GM21526 (cell line): ENCODE results near the gene KXD1.
"Not testable (repeated sequence)": the region's sequence is repeated elsewhere in the genome, so short reads cannot be mapped to it uniquely, and the experiment has no call there.

Experiments
- ATAC-seq: cut with Tn5 transposase; IDR thresholded peaks from one replicate; pipeline ENCODE4 v1.9.1; 2021; ENCODE audit warnings: moderate library complexity; ENCODE audit not compliant: unreplicated experiment, low FRiP score

The KXD1 gene

GRCh38 chr19:18533058-18533457, 24.6 kb upstream of the KXD1 start:
- ATAC-seq: no peak

DNA sequence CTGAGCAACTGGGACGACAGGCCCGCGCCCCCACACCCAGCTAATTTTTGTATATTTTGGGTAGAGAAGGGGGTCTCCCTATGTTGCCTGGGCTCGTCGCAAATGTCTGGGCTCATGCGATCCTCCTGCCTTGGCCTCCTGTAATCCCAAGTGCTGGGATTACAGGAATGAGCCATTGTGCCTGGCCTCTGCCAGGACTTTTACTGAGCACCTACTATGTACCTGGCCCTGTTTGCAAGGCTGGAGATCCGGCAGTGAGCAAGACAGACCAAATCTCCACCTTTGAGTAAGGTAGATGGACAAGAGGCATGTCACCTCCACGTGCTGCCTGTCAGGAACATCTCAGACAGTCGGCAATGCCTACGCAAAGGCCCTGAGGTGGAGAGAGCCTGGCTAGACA, 21.2 kb upstream of the KXD1 start:
- no peak for ATAC-seq

DNA sequence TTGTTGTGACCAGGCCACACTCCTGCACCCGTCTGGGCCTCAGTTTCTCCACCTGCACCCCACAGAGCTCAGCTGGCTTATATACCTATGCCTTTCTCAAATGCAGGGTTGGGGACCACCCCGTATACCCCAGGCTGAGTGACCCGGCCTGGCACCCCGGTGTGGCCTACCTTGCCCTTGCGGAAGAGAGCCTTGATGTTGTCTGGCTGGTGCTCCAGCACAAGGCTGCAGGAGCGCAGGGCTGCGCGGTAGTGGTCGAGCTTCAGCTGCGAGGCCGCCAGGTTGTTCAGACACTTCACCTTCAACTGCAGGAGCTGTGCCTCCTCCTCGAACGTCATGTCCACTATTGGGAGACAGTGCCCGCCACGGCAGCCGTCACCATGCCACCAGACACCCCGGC, 20.2 kb upstream of the KXD1 start:
- no peak for ATAC-seq

DNA sequence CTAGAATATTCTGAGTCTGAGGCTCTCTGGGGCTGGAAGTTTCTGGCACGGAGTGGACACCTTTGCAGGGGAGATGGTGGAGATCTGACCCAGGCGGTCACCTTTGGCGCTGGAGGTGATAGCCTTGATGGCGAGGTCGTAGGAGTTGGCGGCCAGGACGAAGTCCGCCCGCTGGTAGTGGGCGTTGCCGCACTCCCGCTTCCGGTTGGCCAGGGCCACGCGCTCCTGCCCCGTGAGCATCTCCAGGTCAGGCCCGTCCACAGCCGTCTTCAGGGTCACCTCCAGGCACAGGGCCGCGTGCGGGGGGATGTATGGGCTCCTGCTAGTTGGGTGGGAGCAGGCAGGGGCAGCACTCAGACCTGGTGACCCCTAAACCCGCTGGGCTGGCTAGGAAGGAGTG, 19.6 kb upstream of the KXD1 start:
- no peak for ATAC-seq

DNA sequence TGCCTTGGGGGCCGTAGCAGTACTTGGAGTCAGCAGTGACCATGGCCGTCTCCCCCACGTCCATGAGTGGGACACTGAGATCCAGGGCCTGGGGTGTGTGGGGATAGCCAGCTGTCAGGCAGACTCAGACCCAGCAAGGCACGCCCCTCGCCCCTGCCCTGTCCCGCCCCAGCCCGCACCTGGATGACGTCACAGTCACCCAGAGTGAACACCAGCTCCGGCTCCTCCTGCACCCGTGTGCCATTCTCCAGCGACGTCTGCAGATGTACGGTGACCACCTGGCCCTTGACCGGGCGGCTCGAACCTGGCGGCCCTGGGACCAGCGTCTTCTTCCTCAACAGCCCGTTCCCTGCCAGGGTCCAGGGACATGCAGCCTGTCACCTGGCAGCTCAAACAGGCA, 18.3 kb upstream of the KXD1 start:
- no peak for ATAC-seq

DNA sequence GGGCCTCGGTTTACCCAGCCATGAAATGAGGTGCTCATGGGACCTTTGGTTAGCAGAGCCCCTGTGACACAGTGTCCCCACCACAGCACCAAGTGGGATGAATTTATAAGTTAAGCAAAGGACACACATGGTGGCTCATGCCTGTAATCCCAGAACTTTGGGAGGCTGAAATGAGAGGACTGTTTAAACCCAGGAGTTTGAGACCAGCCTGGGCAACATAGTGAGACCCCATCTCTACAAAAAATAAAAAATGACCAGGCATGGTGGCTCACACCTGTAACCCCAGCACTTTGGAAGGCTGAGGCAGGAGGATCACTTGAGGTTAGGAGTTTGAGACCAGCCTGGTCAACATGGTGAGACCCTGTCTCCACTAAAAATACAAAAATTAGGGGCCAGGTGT, 17.5 kb upstream of the KXD1 start:
- not testable (repeated sequence) for ATAC-seq

- no peak for ATAC-seq
Measured at GRCh38 chr19:18541258-18541991, 16.2 kb upstream of the KXD1 start.

- ATAC-seq: no peak
Measured at GRCh38 chr19:18541992-18542940, 15.4 kb upstream of the KXD1 start.

GRCh38 chr19:18542941-18543813, 14.5 kb upstream of the KXD1 start, which contains the start of gene FKBP8:
FKBP8 (minus strand) TSS chr19:18543573; CDS start chr19:18541970, 1,603 bp downstream.
- peak; percentile 74 for ATAC-seq

- peak; percentile 62 for ATAC-seq
Measured at GRCh38 chr19:18543814-18544475, 13.7 kb upstream of the KXD1 start.

- no peak for ATAC-seq
Measured at GRCh38 chr19:18551631-18552030, 6.0 kb upstream of the KXD1 start.

- no peak for ATAC-seq
Measured at GRCh38 chr19:18558202-18558555, 509 bp downstream of the KXD1 start.

- no peak for ATAC-seq
Measured at GRCh38 chr19:18558604-18559003, 934 bp downstream of the KXD1 start.

DNA sequence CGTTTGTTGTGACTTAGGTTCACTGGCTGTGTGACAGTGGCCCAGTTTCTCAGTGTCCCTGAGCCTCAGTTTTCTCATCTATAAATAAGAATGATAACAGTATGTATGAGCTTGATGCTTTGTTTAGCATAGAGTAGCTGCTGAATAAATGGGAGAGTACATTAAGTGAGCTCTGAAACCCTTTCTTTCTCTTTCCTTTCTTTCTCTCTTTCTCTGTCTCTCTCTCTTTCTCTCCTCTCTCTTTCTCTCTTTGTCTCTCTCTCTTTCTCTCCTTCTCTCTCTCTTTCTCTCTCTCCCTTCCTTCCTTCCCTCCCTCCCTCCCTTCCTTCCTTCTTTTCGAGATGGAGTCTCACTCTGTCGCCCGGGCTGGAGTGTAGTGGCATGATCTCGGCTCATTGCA, 2.0 kb downstream of the KXD1 start:
- no peak for ATAC-seq

GRCh38 chr19:18562086-18562485, 4.4 kb downstream of the KXD1 start:
- no peak for ATAC-seq

GRCh38 chr19:18566953-18567352, 9.3 kb downstream of the KXD1 start:
- no peak for ATAC-seq

DNA sequence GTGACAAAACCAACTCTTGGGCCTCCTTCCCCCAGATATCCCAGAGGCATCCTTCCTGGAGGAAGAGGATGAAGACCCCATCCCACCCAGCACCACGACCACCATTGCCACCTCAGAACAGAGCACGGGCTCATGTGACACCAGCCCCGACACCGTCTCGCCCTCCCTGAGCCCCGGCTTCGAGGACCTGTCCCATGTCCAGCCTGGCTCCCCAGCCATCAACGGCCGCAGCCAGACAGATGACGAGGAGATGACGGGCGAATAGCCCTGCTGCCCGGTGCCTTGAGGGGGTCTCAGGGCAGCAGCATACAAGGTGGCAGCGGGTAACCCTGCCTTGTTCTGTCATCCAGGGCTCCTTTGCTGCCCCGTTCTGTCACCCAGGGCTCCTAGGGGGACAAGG, 10.7 kb downstream of the KXD1 start:
- no peak for ATAC-seq

DNA sequence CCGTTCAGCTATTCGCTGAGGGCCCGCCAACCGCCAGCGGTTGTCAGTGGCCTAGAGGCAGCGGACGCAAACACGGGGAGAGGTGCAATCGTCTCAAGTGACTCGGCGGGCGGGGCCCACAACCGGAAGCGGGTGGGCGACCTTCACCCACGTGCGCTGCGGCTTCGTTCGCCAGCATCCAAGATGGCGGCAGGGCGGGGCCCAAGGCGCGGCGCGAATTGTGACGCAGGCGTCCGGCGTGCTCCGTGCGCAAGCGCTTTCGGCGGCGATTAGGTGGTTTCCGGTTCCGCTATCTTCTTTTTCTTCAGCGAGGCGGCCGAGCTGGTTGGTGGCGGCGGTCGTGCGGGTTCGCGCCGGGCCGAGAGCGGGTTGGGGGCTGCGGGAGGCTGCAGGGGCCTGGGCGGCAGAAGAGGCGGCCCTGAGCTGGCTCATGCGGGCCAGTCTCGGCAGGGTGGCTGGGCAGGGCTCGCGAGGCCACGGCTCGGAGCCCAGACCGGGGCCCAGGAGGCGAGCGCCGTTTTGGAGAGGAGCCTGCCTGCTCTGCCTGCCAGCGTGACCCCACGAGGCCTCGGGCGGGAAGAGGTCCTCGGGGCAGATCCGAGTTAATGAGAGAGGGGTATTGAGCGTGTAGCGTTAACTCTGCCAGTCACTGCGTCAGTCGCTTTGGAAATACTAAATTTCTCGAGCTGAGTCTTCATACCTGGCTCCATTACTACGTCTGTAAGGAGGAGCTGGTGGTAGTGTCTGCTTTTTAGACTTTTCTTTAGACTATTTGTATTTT, 14.1 kb downstream of the KXD1 start, which contains the start of gene UBA52:
Gene UBA52 (plus strand): TSS at position 294 of the 781 bp plus-strand sequence. CDS start 1,444 bp downstream, outside the sequence.
- peak; percentile 75 for ATAC-seq

GRCh38 chr19:18574691-18575291, 17.1 kb downstream of the KXD1 start:
- ATAC-seq: no peak
